Mammary epithelial cell (primary cell): ENCODE measurements around the gene LYPD5.

Experiments
- CTCF ChIP-seq, 2 donors: IDR thresholded peaks in 1 of 2; conservative IDR thresholded peaks in 1 of 2; 2 replicates each; pipeline ENCODE4 v1.5.1; 2011 to 2012; ENCODE audit warnings: inconsistent platforms in 2 of 2, low read length in 2 of 2, mild to moderate bottlenecking in 2 of 2, control low read depth in 1 of 2, low read depth in 1 of 2; ENCODE audit not compliant: insufficient read depth in 1 of 2; ENCODE audit errors: extremely low read depth in 1 of 2
- EZH2 ChIP-seq: IDR thresholded peaks from 2 replicates; pipeline ENCODE4 v1.6.1; 2012; ENCODE audit warnings: low read length, inconsistent platforms, borderline replicate concordance

- TF ChIP-seq CTCF (conservative IDR thresholded peaks at IDR 0.05 in 1 of 2, IDR thresholded peaks at IDR 0.05 in 1 of 2; ENCODE audit: extremely low read depth in 1 of 2, insufficient read depth in 1 of 2, low read depth in 1 of 2, low read length in 2 of 2) (no peak), EZH2 (no peak)
Measured at GRCh38 chr19:43820884-43821215, 18.6 kb upstream of the LYPD5 start.
